Neutrophil (primary cell): Measurements from ENCODE around the gene SCRG1.

ENCODE experiments used
- H3K27ac ChIP-seq: fragments of 200-600 bp; sonication (generic); 2 replicates; pipeline ENCODE4 v1.5.1; 2016; ENCODE audit warnings: mild to moderate bottlenecking, moderate library complexity
- H3K27me3 ChIP-seq: fragments of 200-600 bp; sonication (generic); 2 replicates; pipeline ENCODE4 v1.6.0; 2016; ENCODE audit warnings: mild to moderate bottlenecking
- H3K36me3 ChIP-seq: fragments of 200-600 bp; sonication (generic); 2 replicates; pipeline ENCODE4 v1.5.1; 2017
- H3K4me1 ChIP-seq, 2 experiments: fragments of 200-600 bp in 1 of 2; sonication (generic) in 1 of 2; 1 replicate in 1 of 2; 2 replicates in 1 of 2; pipeline versions ENCODE4 v1.5.1 to v1.6.1; 2013 to 2016; ENCODE audit warnings: low read depth in 1 of 2, low read length in 1 of 2, mild to moderate bottlenecking in 1 of 2, moderate library complexity in 1 of 2; ENCODE audit not compliant: control insufficient read depth in 1 of 2, insufficient read depth in 1 of 2
- H3K4me3 ChIP-seq, 2 experiments: fragments of 200-600 bp in 1 of 2; sonication (generic) in 1 of 2; 1 replicate in 1 of 2; 2 replicates in 1 of 2; pipeline ENCODE4 v1.5.1; 2013 to 2016; ENCODE audit warnings: low read depth in 1 of 2, low read length in 1 of 2, mild to moderate bottlenecking in 1 of 2, moderate library complexity in 1 of 2
- H3K9me3 ChIP-seq: fragments of 200-600 bp; sonication (generic); 2 replicates; pipeline ENCODE4 v1.5.1; 2016
- CTCF ChIP-seq: fragments of 200-600 bp; sonication (generic); IDR thresholded peaks from 2 replicates; pipeline ENCODE4 v1.5.1; 2016; ENCODE audit warnings: antibody characterized with exemption

SCRG1 gene

GRCh38 chr4:173401063-173401462 is 2.1 kb upstream of the SCRG1 start:
- Histone ChIP-seq H3K27ac (no peak overlapping the region), H3K9me3 (no peaks in the 10 kb centered on the region), H3K4me3 (no peak overlapping the region), H3K36me3 (no peaks in the 10 kb centered on the region), H3K4me1 (no peaks in the 10 kb centered on the region), H3K27me3 (no peaks in the 10 kb centered on the region)
- no peak for TF ChIP-seq CTCF

- Histone ChIP-seq H3K36me3 (no peaks in the 10 kb centered on the region), H3K4me1 (no peaks in the 10 kb centered on the region), H3K27ac (no peak overlapping the region), H3K27me3 (no peaks in the 10 kb centered on the region), H3K9me3 (no peaks in the 10 kb centered on the region), H3K4me3 (no peak overlapping the region)
- no peak for TF ChIP-seq CTCF
Measured at GRCh38 chr4:173398220-173398619, 696 bp downstream of the SCRG1 start.

- Histone ChIP-seq H3K27me3 (no peaks in the 10 kb centered on the region), H3K9me3 (no peaks in the 10 kb centered on the region), H3K4me3 (no peak overlapping the region), H3K27ac (no peak overlapping the region), H3K4me1 (no peaks in the 10 kb centered on the region), H3K36me3 (no peaks in the 10 kb centered on the region)
- no peak for TF ChIP-seq CTCF
Measured at GRCh38 chr4:173397604-173398003, 1.3 kb downstream of the SCRG1 start.

- Histone ChIP-seq H3K27me3 (no peaks in the 10 kb centered on the region), H3K9me3 (no peaks in the 10 kb centered on the region), H3K36me3 (no peaks in the 10 kb centered on the region), H3K27ac (no peak overlapping the region), H3K4me3 (no peak overlapping the region), H3K4me1 (no peaks in the 10 kb centered on the region)
- no peak for TF ChIP-seq CTCF
Measured at GRCh38 chr4:173391701-173392100, 7.2 kb downstream of the SCRG1 start.

- Histone ChIP-seq H3K36me3 (no peaks in the 10 kb centered on the region), H3K27me3 (no peaks in the 10 kb centered on the region), H3K27ac (no peak overlapping the region), H3K4me3 (no peak overlapping the region), H3K4me1 (no peaks in the 10 kb centered on the region), H3K9me3 (no peaks in the 10 kb centered on the region)
- no peak for TF ChIP-seq CTCF
Measured at GRCh38 chr4:173386751-173387150, 12.2 kb downstream of the SCRG1 start.

GRCh38 chr4:173382349-173382748 is 16.6 kb downstream of the SCRG1 start:
- Histone ChIP-seq H3K4me1 (no peaks in the 10 kb centered on the region), H3K27me3 (no peaks in the 10 kb centered on the region), H3K9me3 (no peaks in the 10 kb centered on the region), H3K27ac (no peak overlapping the region), H3K36me3 (no peaks in the 10 kb centered on the region), H3K4me3 (no peak overlapping the region)
- no peak for TF ChIP-seq CTCF
